ENCODE results near the gene SCUBE1. TPM values are rescaled to one million over a fixed set of nuclear protein-coding genes. Genes with fewer than 3 reads are reported as not detected.
A peak's percentile ranks its signal among the peaks of the same experiment; 100 is the strongest.

Gene SCUBE1
- total RNA-seq, 1 experiment from 2014 or later: 3.9 TPM

- TF ChIP-seq CTCF (IDR thresholded peaks at IDR 0.05 in 2 of 3, conservative IDR thresholded peaks at IDR 0.05 in 1 of 3; ENCODE audit: borderline replicate concordance in 1 of 3, insufficient read depth in 1 of 3, low read depth in 2 of 3, low read length in 2 of 3) (peak; percentile 32 to 65 (median 45); a peak in 5 of 6 replicates), SRF (IDR thresholded peaks at IDR 0.05; ENCODE audit: low read depth) (no peak; the same call in 1 of the 2 replicates)
Measured at GRCh38 chr22:43187171-43188099, 155.7 kb downstream of the SCUBE1 start (continued).

DNA sequence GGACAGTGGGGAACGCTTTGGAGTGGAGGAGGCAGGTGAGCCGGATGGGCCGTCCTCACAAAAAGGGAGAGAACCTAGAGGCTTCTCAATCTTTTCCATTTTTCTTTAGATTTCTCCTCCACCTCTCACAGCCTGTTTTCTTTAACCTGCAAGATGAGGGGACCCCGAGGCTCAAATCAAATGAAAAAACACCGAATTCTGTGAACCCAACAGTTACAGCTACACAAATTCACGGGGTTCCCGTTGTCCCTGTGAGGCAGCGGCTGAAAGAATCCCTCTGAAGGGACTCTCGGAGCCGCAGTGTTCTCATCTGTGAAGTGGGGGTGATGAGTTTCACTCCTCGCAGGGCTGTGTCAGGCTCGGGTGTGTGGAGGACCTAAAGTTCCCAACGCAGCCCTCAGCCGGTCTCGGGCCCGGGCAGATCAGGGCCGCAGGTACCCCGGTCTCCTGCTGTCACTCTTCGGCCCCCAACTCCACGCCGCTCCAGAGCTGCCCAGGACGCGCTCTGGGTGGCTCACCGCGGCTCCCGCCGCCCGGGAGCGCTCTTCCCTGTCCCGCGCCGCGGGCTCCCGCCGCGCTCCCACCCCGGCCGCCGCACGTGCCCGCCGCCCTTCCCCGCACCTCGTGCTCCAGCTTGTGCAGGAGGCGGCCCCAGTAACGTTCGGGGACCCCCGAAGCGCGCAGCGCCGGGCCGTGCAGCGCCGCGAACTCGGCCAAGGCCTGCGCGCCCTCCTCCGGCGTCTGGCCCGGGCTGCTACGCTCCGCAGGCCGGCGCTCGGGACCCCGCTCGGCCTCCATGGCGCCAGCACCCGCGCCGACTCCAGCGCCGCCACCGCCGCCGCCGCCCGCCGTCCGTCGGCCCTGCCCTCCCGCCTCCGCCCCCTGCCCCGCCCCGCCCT is 156.7 kb downstream of the SCUBE1 start, which contains the start of gene TTLL12:
Gene TTLL12 (minus strand): TSS at position 863 of the 899 bp plus-strand sequence. CDS start 65 bp downstream, at position 798.
- DNase-seq (ENCODE audit: low read depth, low spot score) (no peak), ATAC-seq (peak; percentile 25)
- H4K20me1 ChIP-seq (ENCODE audit: insufficient read depth): no peaks in the 10 kb centered on the region
- peak within 1 kb of the TSS; percentile 98 for H3K27ac ChIP-seq (ENCODE audit: low read depth, low read length)
- peak within 1 kb of the TSS; percentile 83 for H3K9ac ChIP-seq (ENCODE audit: low read length)
- H3K27me3 ChIP-seq (ENCODE audit: insufficient read depth, low read length): no peaks in the 10 kb centered on the region
- RAD21 ChIA-PET (ENCODE audit: low non-redundant PET in 1 of 2, low total read pairs in 2 of 2, uncharacterized antibody in 2 of 2, unreplicated experiment in 2 of 2): interaction anchor here in 1 of 2 experiments (1.2 kb wide), 1 partner anchor 42 kb away, joined by 4 read pairs; no protein-coding TSS in a partner anchor
- H2AFZ ChIP-seq (ENCODE audit: low read depth, low read length, poor library complexity, severe bottlenecking): peak within 1 kb of the TSS; percentile 78
- POLR2A ChIA-PET: interaction anchor here (1.1 to 1.4 kb wide), 6 partner anchors 10 to 571 kb away, joined by 3 to 9 read pairs (median 4); partner anchors contain the start of gene POLDIP3
- peaks cover 3 to 18% of the 10 kb centered on the region in 2 experiments; a peak in 3 of 4 replicates for H3K36me3 ChIP-seq (ENCODE audit: control insufficient read depth in 1 of 2, insufficient read depth in 2 of 2, low read length in 2 of 2)
- CTCF ChIA-PET: interaction anchor here (0.6 to 1.4 kb wide), 6 partner anchors 39 to 1020 kb away, joined by 3 to 11 read pairs (median 6); no protein-coding TSS in a partner anchor
- peaks cover 52% of the 10 kb centered on the region for H3K79me2 ChIP-seq (ENCODE audit: insufficient read depth, low read length)
- TSS peak; percentile 71 for BruUV-seq (replicated peaks)
- no peaks in the 10 kb centered on the region for H3K9me3 ChIP-seq (ENCODE audit: control insufficient read depth in 1 of 2, insufficient read depth in 1 of 2, low read depth in 1 of 2, low read length in 2 of 2)
- H3K4me2 ChIP-seq (ENCODE audit: low read length): peak within 1 kb of the TSS; percentile 93
- H3K9me2 ChIP-seq (ENCODE audit: insufficient read depth): no peaks in the 10 kb centered on the region
- peaks cover 9 to 36% of the 10 kb centered on the region in 2 experiments; a peak in 3 of 4 replicates for H3K4me1 ChIP-seq (ENCODE audit: control insufficient read depth in 1 of 2, insufficient read depth in 2 of 2, low read length in 2 of 2)
- intact Hi-C loops (cut with micrococcal nuclease): no loop called here
- H3K4me3 ChIP-seq (replicated peaks in 1 of 2; ENCODE audit: low read depth in 1 of 2, low read length in 2 of 2): peak within 1 kb of the TSS; percentile 77 to 83
- TF ChIP-seq SRF (IDR thresholded peaks at IDR 0.05; ENCODE audit: low read depth): no peak
- no peak for TF ChIP-seq ELF1 (IDR thresholded peaks at IDR 0.05; ENCODE audit: borderline replicate concordance, low read depth)
- no peak for TF ChIP-seq FOSL1 (IDR thresholded peaks at IDR 0.05; ENCODE audit: low read depth)
- TF ChIP-seq TCF7L2 (IDR thresholded peaks at IDR 0.05; ENCODE audit: borderline replicate concordance, extremely low read depth, insufficient read depth, insufficient read length): no peak
- no peak for TF ChIP-seq CBX3 (IDR thresholded peaks at IDR 0.05; ENCODE audit: low read depth)
- no peak for TF ChIP-seq EZH2 (IDR thresholded peaks at IDR 0.05)
- peak; percentile 75 for TF ChIP-seq POLR2A (IDR thresholded peaks at IDR 0.05; ENCODE audit: borderline replicate concordance, extremely low read depth, insufficient read depth, insufficient read length)
- TF ChIP-seq CEBPB (IDR thresholded peaks at IDR 0.05; ENCODE audit: low read depth): no peak
- no peak; the same call in 1 of the 2 replicates for TF ChIP-seq SIN3A (IDR thresholded peaks at IDR 0.05; ENCODE audit: low read depth)
- TF ChIP-seq ATF3 (IDR thresholded peaks at IDR 0.05): no peak
- TF ChIP-seq SP1 (IDR thresholded peaks at IDR 0.05; ENCODE audit: low read depth): no peak
- no peak for TF ChIP-seq CTCF (IDR thresholded peaks at IDR 0.05 in 2 of 3, conservative IDR thresholded peaks at IDR 0.05 in 1 of 3; ENCODE audit: borderline replicate concordance in 1 of 3, insufficient read depth in 1 of 3, low read depth in 2 of 3, low read length in 2 of 3)
- no peak for TF ChIP-seq EGR1 (IDR thresholded peaks at IDR 0.05; ENCODE audit: low read depth)

Measured in HCT116 (cell line).